ENCODE data around the gene TRIO. TPM values are rescaled to one million over a fixed set of nuclear protein-coding genes. Genes with fewer than 3 reads are reported as not detected.

Gene TRIO
- total RNA-seq, 2 experiments from 2014 or later = 4.1 to 6.5 TPM

DNA sequence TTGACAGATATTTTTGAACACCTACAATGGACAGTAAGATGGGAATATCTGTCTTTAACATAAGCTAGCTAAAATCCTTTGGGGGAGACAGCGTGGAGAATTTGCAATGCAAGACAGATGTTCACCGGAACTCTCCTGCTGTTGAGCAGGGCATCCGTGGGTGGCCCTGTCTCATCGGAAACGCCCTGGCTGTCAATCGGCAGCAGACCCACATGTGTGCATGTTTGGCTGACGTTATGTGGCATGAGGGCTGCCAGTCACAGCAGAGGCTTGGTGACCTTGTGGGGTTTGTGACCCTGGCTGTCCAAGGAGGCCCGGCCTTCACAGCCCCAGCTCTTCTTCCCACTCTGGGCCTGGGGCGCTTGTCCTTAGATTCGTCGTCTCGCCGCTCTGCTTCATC is 308.7 kb downstream of the TRIO start:
- Mint-ChIP-seq H3K36me3 (ENCODE audit: low read depth) (no peaks in the 10 kb centered on the region), H3K27ac (no peak overlapping the region), H3K4me1 (ENCODE audit: low read depth) (no peaks in the 10 kb centered on the region), H3K9me3 (peaks cover 2% of the 10 kb centered on the region), H3K27me3 (no peaks in the 10 kb centered on the region), H3K4me3 (no peak overlapping the region)
- DNase-seq (no peak), ATAC-seq (ENCODE audit: poor library complexity) (no peak)
- no peaks in the 10 kb centered on the region for H3K27me3 ChIP-seq (ENCODE audit: control insufficient read depth in 1 of 2, insufficient read depth in 2 of 2, low read length in 2 of 2)
- no peak overlapping the region for H3K27ac ChIP-seq (ENCODE audit: low read depth in 1 of 2, low read length in 2 of 2)
- peaks cover 0 to 7% of the 10 kb centered on the region in 2 experiments for H3K9me3 ChIP-seq (ENCODE audit: control insufficient read depth in 1 of 2, insufficient read depth in 1 of 2, low read length in 2 of 2)
- ChIA-PET CTCF (no interaction called here), POLR2A (no interaction called here)
- no peaks in the 10 kb centered on the region for H3K36me3 ChIP-seq (ENCODE audit: insufficient read depth, low read length)
- TF ChIP-seq, protein P1, sequence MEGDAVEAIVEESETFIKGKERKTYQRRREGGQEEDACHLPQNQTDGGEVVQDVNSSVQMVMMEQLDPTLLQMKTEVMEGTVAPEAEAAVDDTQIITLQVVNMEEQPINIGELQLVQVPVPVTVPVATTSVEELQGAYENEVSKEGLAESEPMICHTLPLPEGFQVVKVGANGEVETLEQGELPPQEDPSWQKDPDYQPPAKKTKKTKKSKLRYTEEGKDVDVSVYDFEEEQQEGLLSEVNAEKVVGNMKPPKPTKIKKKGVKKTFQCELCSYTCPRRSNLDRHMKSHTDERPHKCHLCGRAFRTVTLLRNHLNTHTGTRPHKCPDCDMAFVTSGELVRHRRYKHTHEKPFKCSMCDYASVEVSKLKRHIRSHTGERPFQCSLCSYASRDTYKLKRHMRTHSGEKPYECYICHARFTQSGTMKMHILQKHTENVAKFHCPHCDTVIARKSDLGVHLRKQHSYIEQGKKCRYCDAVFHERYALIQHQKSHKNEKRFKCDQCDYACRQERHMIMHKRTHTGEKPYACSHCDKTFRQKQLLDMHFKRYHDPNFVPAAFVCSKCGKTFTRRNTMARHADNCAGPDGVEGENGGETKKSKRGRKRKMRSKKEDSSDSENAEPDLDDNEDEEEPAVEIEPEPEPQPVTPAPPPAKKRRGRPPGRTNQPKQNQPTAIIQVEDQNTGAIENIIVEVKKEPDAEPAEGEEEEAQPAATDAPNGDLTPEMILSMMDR (IDR thresholded peaks at IDR 0.05) = no peak
- H3K4me1 ChIP-seq (ENCODE audit: insufficient read depth, low read length) = no peaks in the 10 kb centered on the region
- H3K4me3 ChIP-seq (ENCODE audit: low read length) = no peak overlapping the region
- intact Hi-C loops (cut with DNase I, micrococcal nuclease) = no loop called here

DNA sequence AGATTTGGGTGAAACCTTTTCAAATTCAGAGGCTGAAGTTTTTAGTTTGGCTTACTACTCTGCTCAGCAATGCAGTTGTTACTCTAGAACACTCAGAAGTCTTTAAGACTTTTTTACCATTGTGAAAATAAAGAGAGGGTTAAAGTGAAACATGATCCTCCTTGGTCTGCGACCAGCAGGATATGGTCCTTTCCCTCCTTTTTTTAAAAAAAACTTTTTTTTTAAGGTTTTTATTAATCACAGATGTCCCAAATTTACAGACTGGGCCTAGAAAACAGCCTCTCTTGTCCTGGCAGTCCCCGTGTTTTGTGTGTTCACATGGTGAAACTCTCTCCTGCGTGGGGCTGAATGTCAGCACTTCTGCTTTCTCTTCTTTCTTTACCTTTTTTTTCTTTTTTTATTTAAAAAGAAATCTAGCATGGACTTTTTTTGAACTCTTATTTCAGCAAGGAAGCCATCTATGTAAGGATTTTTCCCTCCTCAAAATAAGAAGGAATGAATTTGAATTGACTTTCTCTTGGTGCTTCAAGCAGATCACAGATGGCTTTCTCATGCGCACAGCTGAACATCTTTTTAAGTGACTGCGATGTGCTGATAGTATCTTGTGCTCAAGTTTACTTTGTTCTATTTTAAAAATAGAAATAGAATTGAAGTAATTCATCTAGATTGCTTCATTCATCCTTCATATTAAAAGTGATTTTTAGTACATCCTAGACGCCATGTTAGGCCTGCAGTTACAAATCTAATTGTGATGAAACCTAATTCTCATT is 309.7 kb downstream of the TRIO start:
- peaks cover 0 to 7% of the 10 kb centered on the region in 2 experiments for H3K9me3 ChIP-seq (ENCODE audit: control insufficient read depth in 1 of 2, insufficient read depth in 1 of 2, low read length in 2 of 2)
- H3K27ac ChIP-seq (ENCODE audit: low read depth in 1 of 2, low read length in 2 of 2) = no peak overlapping the region
- intact Hi-C loops (cut with DNase I, micrococcal nuclease) = no loop called here
- no peaks in the 10 kb centered on the region for H3K27me3 ChIP-seq (ENCODE audit: control insufficient read depth in 1 of 2, insufficient read depth in 2 of 2, low read length in 2 of 2)
- no peak for ATAC-seq (ENCODE audit: poor library complexity)
- no peaks in the 10 kb centered on the region for H3K4me1 Mint-ChIP-seq (ENCODE audit: low read depth)
- ChIA-PET CTCF (no interaction called here), POLR2A (no interaction called here)
- no peak overlapping the region for H3K4me3 ChIP-seq (ENCODE audit: low read length)
- no peak overlapping the region for H3K4me3 Mint-ChIP-seq
- no peaks in the 10 kb centered on the region for H3K36me3 ChIP-seq (ENCODE audit: insufficient read depth, low read length)
- H3K4me1 ChIP-seq (ENCODE audit: insufficient read depth, low read length) = no peaks in the 10 kb centered on the region
- no peak for DNase-seq
- peaks cover 2% of the 10 kb centered on the region for H3K9me3 Mint-ChIP-seq
- H3K27ac Mint-ChIP-seq = no peak overlapping the region
- no peaks in the 10 kb centered on the region for H3K36me3 Mint-ChIP-seq (ENCODE audit: low read depth)
- TF ChIP-seq, protein P1 (IDR thresholded peaks at IDR 0.05) = no peak
- H3K27me3 Mint-ChIP-seq = no peaks in the 10 kb centered on the region

DNA sequence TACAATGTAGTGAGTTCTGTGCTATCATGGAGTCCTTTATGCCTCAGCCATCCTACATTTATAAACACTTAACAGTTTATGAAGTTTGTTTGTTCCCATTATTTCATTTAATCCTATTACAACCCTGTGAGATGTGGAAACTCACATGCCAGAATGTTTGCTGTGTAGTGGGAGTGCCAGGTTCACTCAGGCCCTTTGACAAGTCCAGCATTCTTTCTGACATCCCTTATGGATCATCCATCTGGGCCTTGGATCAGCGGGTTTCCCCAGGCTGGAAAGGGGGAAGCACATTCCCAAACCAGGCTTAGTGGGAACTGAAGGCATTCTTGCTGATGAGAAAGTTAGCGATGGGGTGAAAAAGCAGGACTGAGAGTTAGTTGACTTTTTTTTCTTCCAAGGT is 310.3 kb downstream of the TRIO start:
- peaks cover 2% of the 10 kb centered on the region for H3K9me3 Mint-ChIP-seq
- CTCF ChIA-PET = no interaction called here
- H3K27ac ChIP-seq (ENCODE audit: low read depth in 1 of 2, low read length in 2 of 2) = no peak overlapping the region
- no peak for DNase-seq
- H3K4me3 ChIP-seq (ENCODE audit: low read length) = no peak overlapping the region
- H3K36me3 Mint-ChIP-seq (ENCODE audit: low read depth) = no peaks in the 10 kb centered on the region
- no peaks in the 10 kb centered on the region for H3K27me3 ChIP-seq (ENCODE audit: control insufficient read depth in 1 of 2, insufficient read depth in 2 of 2, low read length in 2 of 2)
- no peak overlapping the region for H3K27ac Mint-ChIP-seq
- no peaks in the 10 kb centered on the region for H3K36me3 ChIP-seq (ENCODE audit: insufficient read depth, low read length)
- no peaks in the 10 kb centered on the region for H3K4me1 Mint-ChIP-seq (ENCODE audit: low read depth)
- ATAC-seq (ENCODE audit: poor library complexity) = no peak
- TF ChIP-seq, protein P1 (IDR thresholded peaks at IDR 0.05) = no peak
- intact Hi-C loops (cut with DNase I, micrococcal nuclease) = no loop called here
- POLR2A ChIA-PET = no interaction called here
- H3K4me3 Mint-ChIP-seq = no peak overlapping the region
- H3K4me1 ChIP-seq (ENCODE audit: insufficient read depth, low read length) = no peaks in the 10 kb centered on the region
- no peaks in the 10 kb centered on the region for H3K27me3 Mint-ChIP-seq
- H3K9me3 ChIP-seq (ENCODE audit: control insufficient read depth in 1 of 2, insufficient read depth in 1 of 2, low read length in 2 of 2) = peaks cover 0 to 7% of the 10 kb centered on the region in 2 experiments
